ENCODE data around the gene ERC1. TPM values are rescaled to one million over a fixed set of nuclear protein-coding genes. Genes with fewer than 3 reads are reported as not detected.

Gene ERC1
- total and polyA plus RNA-seq, 9 of the 15 experiments (the other 6 are each of a cell fraction or from before 2014, with no cell fraction given): 0.74 to 11.8 (median 4.8) TPM

GRCh38 chr12:1439687-1440086 is 448.7 kb downstream of the ERC1 start (continued):
- TF ChIP-seq TSC22D4 (tag; IDR thresholded peaks at IDR 0.05) (no peak), HMBOX1 (IDR thresholded peaks at IDR 0.05) (peak; percentile 92), HDAC1 (IDR thresholded peaks at IDR 0.05) (peak in 1 of 2 experiments; percentile 68; a peak in 3 of 4 replicates), BCL6 (CRISPR knock-in tag; IDR thresholded peaks at IDR 0.05) (no peak), ZNF75A (CRISPR knock-in tag; IDR thresholded peaks at IDR 0.05) (peak; percentile 99), KDM1A (IDR thresholded peaks at IDR 0.05) (no peak; a peak in 2 of 4 replicates), KDM2B (CRISPR knock-in tag; IDR thresholded peaks at IDR 0.05) (no peak), ZEB2 (IDR thresholded peaks at IDR 0.05) (peak; percentile 55; the same call in 1 of the 2 replicates), HDGF (IDR thresholded peaks at IDR 0.05) (no peak), FOXK1 (CRISPR knock-in tag; IDR thresholded peaks at IDR 0.05; ENCODE audit: borderline replicate concordance) (no peak), CTBP1 (IDR thresholded peaks at IDR 0.05; ENCODE audit: borderline replicate concordance) (peak; percentile 44; the same call in 1 of the 2 replicates), CUX1 (CRISPR knock-in tag; IDR thresholded peaks at IDR 0.05) (no peak), CXXC5 (CRISPR knock-in tag; IDR thresholded peaks at IDR 0.05) (peak; percentile 12; the same call in 1 of the 2 replicates), TAF7 (tag; IDR thresholded peaks at IDR 0.05) (no peak), STAT5B (CRISPR knock-in tag; IDR thresholded peaks at IDR 0.05) (no peak), ZBTB17 (CRISPR knock-in tag; IDR thresholded peaks at IDR 0.05) (no peak), ETV6 (IDR thresholded peaks at IDR 0.05; ENCODE audit: borderline replicate concordance in 1 of 2, low read depth in 2 of 2, low read length in 1 of 2) (peak in 1 of 2 experiments; percentile 36; a peak in 1 of 4 replicates), ETV6 (CRISPR knock-in tag; IDR thresholded peaks at IDR 0.05; ENCODE audit: borderline replicate concordance) (no peak), HEY1 (CRISPR knock-in tag; IDR thresholded peaks at IDR 0.05; ENCODE audit: borderline replicate concordance) (no peak), SMARCC2 (IDR thresholded peaks at IDR 0.05; ENCODE audit: low read depth) (peak; percentile 76; the same call in 1 of the 2 replicates), GATA2 (CRISPR knock-in tag; IDR thresholded peaks at IDR 0.05) (peak; percentile 62), FOXM1 (IDR thresholded peaks at IDR 0.05; ENCODE audit: low read depth) (peak; percentile 78), FOXM1 (CRISPR knock-in tag; IDR thresholded peaks at IDR 0.05; ENCODE audit: low read depth) (no peak), PHB (CRISPR knock-in tag; IDR thresholded peaks at IDR 0.05) (no peak), PKNOX1 (IDR thresholded peaks at IDR 0.05) (peak; percentile 98), SAFB (IDR thresholded peaks at IDR 0.05; ENCODE audit: borderline replicate concordance, low read depth, low read length) (no peak)

Measured in K562 (cell line).